HL-60/S4 treated with phorbol 12-myristate 13-acetate at 8.2 ng/mL for 4 days and 3 days (cell line): ENCODE data around the gene POMC.
"Not testable (repeated sequence)": the region's sequence is repeated elsewhere in the genome, so short reads cannot be mapped to it uniquely, and the experiment has no call there.

Source experiments
- in situ Hi-C: fragments of 300-500 bp; cut with MboI; formaldehyde crosslinking; loops from 2 replicates; pipeline ENCODE4 v1.15.0; 2022; ENCODE audit warnings: low sequenced_read_pairs

The POMC gene

GRCh38 chr2:25177211-25177611 is 8.8 kb upstream of the POMC start:
- in situ Hi-C loops: no loop called here

- in situ Hi-C loops: no loop called here
These were observed 8.3 kb upstream of the POMC start for GRCh38 chr2:25176541-25177181.

GRCh38 chr2:25176138-25176537 is 7.8 kb upstream of the POMC start:
- in situ Hi-C loops: no loop called here

- in situ Hi-C loops: no loop called here
These were observed 5.9 kb upstream of the POMC start for GRCh38 chr2:25174192-25174861.

GRCh38 chr2:25173719-25174118 is 5.3 kb upstream of the POMC start:
- in situ Hi-C loops: no loop called here

GRCh38 chr2:25170888-25171287 is 2.5 kb upstream of the POMC start:
- in situ Hi-C loops: no loop called here

- in situ Hi-C loops: no loop called here
These were observed 692 bp upstream of the POMC start for GRCh38 chr2:25169073-25169470.

- in situ Hi-C loops: no loop called here
These were observed 2.1 kb downstream of the POMC start for GRCh38 chr2:25165992-25166875.

- in situ Hi-C loops: no loop called here
These were observed 3.8 kb downstream of the POMC start for GRCh38 chr2:25164561-25164960.

GRCh38 chr2:25162061-25162460 is 6.3 kb downstream of the POMC start:
- in situ Hi-C loops: not testable (repeated sequence)

- in situ Hi-C loops: no loop called here
These were observed 7.2 kb downstream of the POMC start for GRCh38 chr2:25161055-25161781.

GRCh38 chr2:25160376-25160775 is 8.0 kb downstream of the POMC start:
- in situ Hi-C loops: no loop called here

- in situ Hi-C loops: no loop called here
These were observed 8.4 kb downstream of the POMC start for GRCh38 chr2:25159949-25160348.

- in situ Hi-C loops: no loop called here
These were observed 10.1 kb downstream of the POMC start for GRCh38 chr2:25158096-25158852.

GRCh38 chr2:25155401-25155800 is 13.0 kb downstream of the POMC start:
- in situ Hi-C loops: no loop called here

- in situ Hi-C loops: no loop called here
These were observed 16.7 kb downstream of the POMC start for GRCh38 chr2:25151718-25152117.

GRCh38 chr2:25150993-25151392 is 17.4 kb downstream of the POMC start:
- in situ Hi-C loops: not testable (repeated sequence)

GRCh38 chr2:25149646-25150045 is 18.7 kb downstream of the POMC start:
- in situ Hi-C loops: no loop called here

GRCh38 chr2:25146896-25147295 is 21.5 kb downstream of the POMC start:
- in situ Hi-C loops: no loop called here

- in situ Hi-C loops: no loop called here
These were observed 22.6 kb downstream of the POMC start for GRCh38 chr2:25145803-25146202.
